Ascending aorta (tissue), 2 donors: ENCODE results near the gene LYPD6B. TPM values are rescaled to one million over a fixed set of nuclear protein-coding genes. Genes with fewer than 3 reads are reported as not detected.

Source experiments
- DNase-seq, 2 donors: peaks; one replicate each; pipeline ENCODE4 v3.0.0-alpha.2; 2019; ENCODE audit warnings: low spot score in 2 of 2
- H3K27ac ChIP-seq, 2 donors: fragments of 200-600 bp; sonication (generic); one replicate each; pipeline ENCODE4 v1.5.1; 2016 to 2017; ENCODE audit warnings: mild to moderate bottlenecking in 1 of 2
- H3K27me3 ChIP-seq: fragments of 200-600 bp; sonication (generic); one replicate; pipeline ENCODE4 v1.5.1; 2017
- H3K36me3 ChIP-seq, 2 donors: fragments of 200-600 bp; sonication (generic); one replicate each; pipeline ENCODE4 v1.5.1; 2016
- H3K4me1 ChIP-seq, 2 donors: fragments of 200-600 bp; sonication (generic); one replicate each; pipeline ENCODE4 v1.5.1; 2016 to 2017; ENCODE audit warnings: mild to moderate bottlenecking in 1 of 2
- H3K4me3 ChIP-seq, 2 donors: fragments of 200-600 bp; sonication (generic); one replicate each; pipeline ENCODE4 v1.5.1; 2016 to 2017; ENCODE audit warnings: mild to moderate bottlenecking in 1 of 2
- H3K9me3 ChIP-seq, 2 donors: fragments of 200-600 bp; sonication (generic); one replicate each; pipeline ENCODE4 v1.5.1; 2016
- CTCF ChIP-seq, 3 experiments: fragments of 200-600 bp in 2 of 3; fragments of 450-650 bp in 1 of 3; sonication (generic) in 2 of 3; IDR thresholded peaks; one replicate each; pipeline ENCODE4 v1.5.1; 2016 to 2019; ENCODE audit warnings: antibody characterized with exemption in 3 of 3, mild to moderate bottlenecking in 1 of 3, moderate library complexity in 1 of 3
- intact Hi-C: fragments of 100-400 bp; cut with DNase I; formaldehyde crosslinking; loops from one replicate; pipeline ENCODE4 v1.15.1; 2023
- total RNA-seq: library from RNA; depleted of rRNA; stranded (reverse); fragments of >200 nt; gene quantifications from one replicate; pipeline ENCODE4 v1.1.0, GENCODE V29; 2016

The LYPD6B gene
- total RNA-seq, 1 donor from 2014 or later, result not detected

- no peak for TF ChIP-seq CTCF (IDR thresholded peaks at IDR 0.05)
- no peaks in the 10 kb centered on the region for H3K36me3 ChIP-seq
- DNase-seq, result no peak
- no peak overlapping the region for H3K4me3 ChIP-seq
- no peak overlapping the region for H3K27ac ChIP-seq
- no peaks in the 10 kb centered on the region for H3K9me3 ChIP-seq
- no peaks in the 10 kb centered on the region for H3K27me3 ChIP-seq
- intact Hi-C loops, result no loop called here
- no peaks in the 10 kb centered on the region for H3K4me1 ChIP-seq
Observed at GRCh38 chr2:149161481-149162225, 123.2 kb downstream of the LYPD6B start.

GRCh38 chr2:149164296-149164695 is 125.8 kb downstream of the LYPD6B start:
- H3K27me3 ChIP-seq, result no peaks in the 10 kb centered on the region
- H3K9me3 ChIP-seq, result no peaks in the 10 kb centered on the region
- intact Hi-C loops, result no loop called here
- H3K27ac ChIP-seq, result no peak overlapping the region
- no peaks in the 10 kb centered on the region for H3K4me1 ChIP-seq
- TF ChIP-seq CTCF (IDR thresholded peaks at IDR 0.05), result no peak
- no peak for DNase-seq
- no peak overlapping the region for H3K4me3 ChIP-seq
- no peaks in the 10 kb centered on the region for H3K36me3 ChIP-seq

GRCh38 chr2:149164827-149165226 is 126.3 kb downstream of the LYPD6B start:
- intact Hi-C loops, result no loop called here
- TF ChIP-seq CTCF (IDR thresholded peaks at IDR 0.05), result no peak
- Histone ChIP-seq H3K9me3 (no peaks in the 10 kb centered on the region), H3K27me3 (no peaks in the 10 kb centered on the region), H3K36me3 (no peaks in the 10 kb centered on the region), H3K4me3 (no peak overlapping the region), H3K27ac (no peak overlapping the region), H3K4me1 (no peaks in the 10 kb centered on the region)
- no peak for DNase-seq

GRCh38 chr2:149167001-149167780 is 128.7 kb downstream of the LYPD6B start:
- intact Hi-C loops, result no loop called here
- TF ChIP-seq CTCF (IDR thresholded peaks at IDR 0.05), result no peak
- no peaks in the 10 kb centered on the region for H3K27me3 ChIP-seq
- H3K9me3 ChIP-seq, result no peaks in the 10 kb centered on the region
- DNase-seq, result no peak
- H3K4me1 ChIP-seq, result no peaks in the 10 kb centered on the region
- no peak overlapping the region for H3K27ac ChIP-seq
- H3K4me3 ChIP-seq, result no peak overlapping the region
- no peaks in the 10 kb centered on the region for H3K36me3 ChIP-seq

GRCh38 chr2:149167941-149168340 is 129.4 kb downstream of the LYPD6B start:
- Histone ChIP-seq H3K4me3 (no peak overlapping the region), H3K4me1 (no peaks in the 10 kb centered on the region), H3K27me3 (no peaks in the 10 kb centered on the region), H3K36me3 (no peaks in the 10 kb centered on the region), H3K27ac (no peak overlapping the region), H3K9me3 (no peaks in the 10 kb centered on the region)
- DNase-seq, result no peak
- no peak for TF ChIP-seq CTCF (IDR thresholded peaks at IDR 0.05)
- intact Hi-C loops, result no loop called here
